H7 (cell line): ENCODE results near the gene SMPD4. TPM values are rescaled to one million over a fixed set of nuclear protein-coding genes. Genes with fewer than 3 reads are reported as not detected.
A peak's percentile ranks its signal among the peaks of the same experiment; 100 is the strongest.
"Not testable (repeated sequence)": the region's sequence is repeated elsewhere in the genome, so short reads cannot be mapped to it uniquely, and the experiment has no call there.

Experiments
- DNase-seq: peaks from one replicate; pipeline ENCODE4 v3.0.0; 2012
- H3K27me3 ChIP-seq: 2 replicates; pipeline ENCODE4 v1.6.0; 2011; ENCODE audit warnings: mild to moderate bottlenecking, low read length; ENCODE audit not compliant: control insufficient read depth, insufficient read depth
- H3K36me3 ChIP-seq: replicated peaks from 2 replicates; pipeline ENCODE4 v1.5.1; 2011; ENCODE audit warnings: low read length; ENCODE audit not compliant: control insufficient read depth, insufficient read depth
- H3K4me3 ChIP-seq: 2 replicates; pipeline ENCODE4 v1.5.1; 2011; ENCODE audit warnings: low read depth, mild to moderate bottlenecking, control low read depth, low read length, moderate library complexity; ENCODE audit not compliant: insufficient read depth
- total RNA-seq: library from RNA; depleted of rRNA; stranded (reverse); fragments of >200 nt; shearing (Covaris generic); gene quantifications from 2 replicates; pipeline ENCODE4 v1.2.3, GENCODE V29; 2014

The SMPD4 gene
- total RNA-seq, 1 experiment from 2014 or later = 68.8 TPM

DNA sequence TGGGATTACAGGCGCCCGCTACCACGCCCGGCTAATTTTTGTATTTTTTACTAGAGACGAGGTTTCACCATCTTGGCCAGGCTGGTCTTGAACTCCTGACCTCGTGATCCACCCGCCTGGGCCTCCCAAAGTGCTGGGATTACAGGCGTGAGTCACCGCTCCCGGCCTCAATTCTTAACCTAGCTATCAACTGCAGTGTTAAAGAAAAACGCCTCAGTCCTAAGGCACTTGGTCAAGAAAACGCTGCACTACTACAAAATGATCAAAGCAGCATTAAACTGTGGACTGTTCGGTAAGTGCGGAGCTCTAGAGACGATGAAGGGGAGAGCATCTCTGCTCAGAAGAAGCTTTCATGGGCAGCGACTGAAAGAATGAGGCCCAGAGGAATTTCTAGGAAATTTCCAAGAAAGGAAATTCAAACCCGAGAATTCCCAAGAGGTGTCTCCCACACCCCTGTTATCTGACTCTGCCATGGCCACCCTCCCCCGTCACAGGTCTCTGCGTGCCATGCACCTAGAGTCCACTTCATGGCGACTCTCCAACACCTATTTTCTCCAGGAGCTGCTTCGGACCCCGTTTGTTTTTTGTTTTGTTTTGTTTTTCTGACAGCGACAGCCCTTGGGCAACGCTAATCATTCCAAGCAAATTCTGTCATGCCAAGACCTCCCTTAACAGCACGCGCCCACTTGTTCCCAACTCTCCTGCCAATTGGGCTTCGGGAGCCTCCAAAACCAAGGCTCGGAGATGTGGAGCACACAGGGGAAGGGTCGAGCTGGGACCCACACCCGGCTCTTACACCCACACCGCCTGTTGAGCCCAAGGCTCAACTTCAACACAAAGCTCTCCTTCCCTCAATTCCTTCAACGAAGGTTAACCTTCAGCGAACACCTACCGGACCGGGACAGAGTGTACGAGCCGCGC is 738 bp downstream of the SMPD4 start:
- H3K27me3 ChIP-seq, H3K36me3 ChIP-seq: not testable (repeated sequence)
- DNase-seq = peak; percentile 22
- H3K4me3 ChIP-seq = peak overlapping the region; percentile 95

DNA sequence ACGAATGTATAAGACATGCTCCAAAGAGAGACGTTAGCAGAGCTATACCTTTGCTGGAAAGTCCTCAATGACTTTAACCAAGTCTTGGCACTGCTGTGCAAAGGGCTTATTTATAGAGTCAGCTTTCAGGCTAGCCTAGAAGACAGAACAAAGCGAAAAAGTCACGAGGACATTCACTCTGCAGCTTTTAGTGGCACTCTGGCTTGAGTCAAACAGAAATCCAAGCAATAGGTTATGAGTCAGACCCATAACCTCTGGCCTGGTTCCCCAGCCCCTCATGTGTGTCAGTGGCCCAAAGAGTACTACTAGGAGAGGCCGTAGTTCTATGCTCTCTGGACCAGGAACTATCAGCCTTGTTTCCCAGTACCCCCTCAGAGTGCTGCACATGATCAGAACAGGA is 6.5 kb downstream of the SMPD4 start:
- H3K36me3 ChIP-seq = peaks cover 13% of the 10 kb centered on the region
- not testable (repeated sequence) for DNase-seq

DNA sequence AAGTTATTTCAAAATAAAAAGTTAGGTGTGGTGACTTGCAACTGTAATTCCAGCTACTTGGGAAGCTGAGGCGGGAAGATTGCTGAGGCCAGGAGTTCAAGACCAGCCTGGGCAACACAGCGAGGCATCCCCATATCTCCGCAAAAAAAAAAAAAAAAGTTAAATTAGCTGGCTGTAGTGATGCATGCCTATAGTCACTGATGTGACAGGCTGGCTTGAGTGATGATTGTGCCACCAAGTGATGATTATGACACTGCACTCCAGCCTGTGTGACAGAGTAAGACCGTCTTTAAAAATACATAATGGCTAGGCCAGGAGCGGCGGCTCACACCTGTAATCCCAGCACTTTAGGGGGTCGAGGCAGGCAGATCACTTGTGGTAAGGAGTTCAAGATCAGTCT is 11.5 kb downstream of the SMPD4 start:
- Histone ChIP-seq H3K4me3 (no peak overlapping the region), H3K36me3 (peaks cover 24% of the 10 kb centered on the region), H3K27me3 (no peaks in the 10 kb centered on the region)
- no peak for DNase-seq

More for the DNA sequence above, 6.5 kb downstream of the SMPD4 start:
- not testable (repeated sequence) for H3K27me3 ChIP-seq, H3K4me3 ChIP-seq

DNA sequence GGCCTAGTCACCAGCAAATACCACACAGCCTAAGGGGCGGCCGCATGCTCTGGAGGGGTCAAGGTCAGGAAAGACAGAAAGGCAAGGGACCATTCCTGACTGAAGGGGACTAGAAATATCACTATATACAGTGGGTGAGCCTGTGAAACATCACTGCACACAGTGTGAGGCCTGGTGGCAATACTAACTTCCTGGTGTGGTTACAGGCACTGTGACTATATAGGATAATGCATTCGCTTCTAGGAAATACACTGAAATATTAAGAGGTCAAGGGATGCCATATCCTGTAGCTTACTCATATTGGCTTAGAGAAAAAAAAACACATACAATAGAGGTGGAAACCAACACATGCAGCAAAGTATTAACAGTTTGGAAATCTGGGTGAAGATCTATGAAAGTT is 12.2 kb downstream of the SMPD4 start:
- not testable (repeated sequence) for DNase-seq, H3K4me3 ChIP-seq, H3K27me3 ChIP-seq
- H3K36me3 ChIP-seq = peaks cover 23% of the 10 kb centered on the region

DNA sequence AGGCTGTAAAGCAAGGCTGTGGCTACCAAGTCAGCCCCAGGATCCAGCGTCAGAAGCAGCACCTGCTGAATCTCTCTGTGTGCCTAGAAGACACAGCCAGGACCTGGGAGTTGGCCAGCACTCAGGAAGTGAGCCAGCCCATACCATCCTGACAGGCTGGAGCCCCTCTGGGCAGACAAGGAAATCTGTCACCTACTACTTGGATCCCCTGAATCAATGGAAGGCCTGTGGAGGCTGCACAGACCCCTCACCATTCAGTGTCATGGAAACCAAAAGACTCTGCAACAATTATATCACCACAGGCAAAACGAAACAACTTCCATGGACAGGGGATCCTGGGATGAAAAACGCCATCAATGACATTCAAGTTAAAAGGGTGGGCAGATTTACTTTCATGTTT is 14.8 kb downstream of the SMPD4 start:
- not testable (repeated sequence) for H3K4me3 ChIP-seq, DNase-seq, H3K27me3 ChIP-seq
- peaks cover 21% of the 10 kb centered on the region for H3K36me3 ChIP-seq

DNA sequence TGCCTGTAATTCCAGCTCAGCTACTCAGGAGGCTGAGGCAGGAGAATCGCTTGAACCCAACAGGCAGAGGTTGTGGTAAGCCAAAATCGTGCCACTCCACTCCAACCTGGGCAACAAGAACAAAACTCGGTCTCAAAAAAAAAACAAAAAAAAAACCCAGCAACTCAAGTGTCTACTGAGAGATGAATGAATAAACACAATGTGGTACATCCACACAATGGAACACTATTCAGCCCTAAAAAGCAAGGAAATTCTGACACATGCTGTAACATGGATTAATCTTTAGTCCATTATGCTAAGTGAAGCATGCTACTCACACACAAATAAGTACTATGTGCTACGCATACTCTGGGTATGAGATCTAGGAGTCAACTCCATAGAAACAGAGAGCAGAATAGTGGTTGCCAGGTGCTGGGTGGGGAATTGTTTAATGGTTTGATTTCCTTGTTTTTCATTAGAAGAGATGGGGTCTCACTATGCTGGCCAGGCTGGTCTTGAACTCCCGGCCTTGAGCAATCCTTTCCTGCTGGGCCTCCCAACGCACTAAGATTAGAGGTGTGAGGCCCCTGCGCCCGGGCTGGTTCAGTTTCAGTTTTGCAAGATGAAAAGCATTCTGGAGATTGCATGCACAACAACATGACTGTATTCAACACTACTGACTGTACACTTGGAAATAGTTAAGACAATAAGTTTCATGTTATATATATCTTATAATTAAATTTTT is 15.9 kb downstream of the SMPD4 start:
- no peak for DNase-seq
- Histone ChIP-seq H3K4me3 (no peak overlapping the region), H3K27me3 (no peaks in the 10 kb centered on the region), H3K36me3 (peaks cover 20% of the 10 kb centered on the region)

DNA sequence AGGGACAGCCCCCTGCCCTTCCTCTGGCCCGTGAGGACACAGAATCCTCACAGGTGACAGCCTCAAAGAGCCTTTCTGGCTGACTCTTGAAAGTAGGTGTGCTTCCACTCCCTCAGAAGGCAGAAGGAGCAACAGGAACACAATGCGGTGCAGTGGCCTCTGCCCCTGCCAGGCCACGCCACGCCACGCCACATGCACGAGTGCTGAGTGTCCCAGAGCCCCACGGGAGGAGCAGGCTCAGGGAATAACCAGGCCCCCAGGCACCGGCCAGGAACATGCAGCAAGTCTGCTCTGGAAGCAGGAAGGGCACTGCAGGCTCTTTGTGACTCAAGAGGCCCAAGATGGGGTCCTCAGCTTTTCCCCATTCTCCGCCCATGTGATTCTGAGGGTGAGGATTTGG is 18.4 kb downstream of the SMPD4 start:
- Histone ChIP-seq H3K27me3 (no peaks in the 10 kb centered on the region), H3K4me3 (no peak overlapping the region), H3K36me3 (peaks cover 18% of the 10 kb centered on the region)
- DNase-seq = peak; percentile 13

DNA sequence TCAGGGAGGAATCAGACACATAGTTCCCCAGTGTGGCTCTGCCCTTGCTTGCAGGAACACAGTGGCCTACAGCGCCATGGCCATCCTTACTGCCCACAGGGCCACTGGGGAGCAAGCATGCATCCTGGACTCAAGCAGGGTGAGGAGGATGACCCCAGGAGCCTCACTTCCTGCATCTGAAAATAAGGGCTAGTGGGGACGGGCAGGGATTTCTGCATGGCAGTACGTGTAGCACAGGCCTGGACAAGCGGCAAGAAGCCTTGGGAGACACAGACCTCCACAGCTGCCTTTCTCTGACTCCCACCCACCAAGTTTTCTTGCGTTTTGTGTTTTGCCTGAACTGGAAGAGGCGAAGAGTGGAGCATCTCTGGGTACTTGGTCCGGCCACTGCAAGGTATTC is 18.9 kb downstream of the SMPD4 start:
- H3K36me3 ChIP-seq = peaks cover 14% of the 10 kb centered on the region
- DNase-seq = peak; percentile 8
- not testable (repeated sequence) for H3K4me3 ChIP-seq, H3K27me3 ChIP-seq

DNA sequence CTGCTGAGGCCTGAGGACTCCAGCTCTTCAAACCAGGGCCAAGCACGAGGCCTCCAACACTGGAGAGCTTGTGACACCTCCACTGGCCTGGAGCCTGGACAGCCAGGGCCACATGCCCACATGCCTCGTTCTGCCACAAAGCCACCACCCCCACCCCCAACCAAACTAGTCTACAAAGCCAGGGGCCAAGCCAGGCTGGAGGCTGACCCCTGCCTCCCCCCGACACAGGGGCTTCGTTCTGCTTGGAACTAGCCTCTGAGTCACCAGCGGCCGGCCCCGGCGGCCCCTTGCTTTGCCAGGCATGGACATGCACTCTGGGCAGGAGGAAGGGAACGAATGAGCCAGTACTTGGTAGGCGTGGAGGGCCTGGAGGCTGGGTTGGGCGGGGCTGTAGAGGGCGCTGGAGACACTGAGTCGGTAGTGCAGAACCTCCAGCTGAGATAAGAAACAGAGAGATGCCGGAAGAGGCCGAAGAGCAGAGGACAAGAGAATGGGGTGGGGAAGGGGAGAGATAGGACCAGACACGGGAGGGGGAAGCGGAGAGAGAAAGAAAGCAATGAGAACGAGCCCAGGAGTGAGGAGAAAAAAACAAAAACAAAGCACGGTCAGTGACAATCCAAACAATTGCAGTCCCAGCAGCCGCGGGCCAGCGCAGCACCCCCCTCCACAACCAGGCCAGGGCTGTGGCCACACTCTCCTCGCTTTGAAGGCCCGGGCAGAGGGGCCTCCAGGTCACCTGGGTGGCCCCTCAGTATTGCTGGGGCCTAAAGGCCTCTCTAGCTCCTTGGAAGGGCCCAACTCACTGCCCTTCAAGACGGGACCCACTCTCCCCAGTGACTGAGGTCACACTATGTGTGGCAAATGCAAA is 20.3 kb downstream of the SMPD4 start:
- H3K36me3 ChIP-seq, H3K4me3 ChIP-seq, H3K27me3 ChIP-seq: not testable (repeated sequence)
- peak; percentile 52 for DNase-seq

DNA sequence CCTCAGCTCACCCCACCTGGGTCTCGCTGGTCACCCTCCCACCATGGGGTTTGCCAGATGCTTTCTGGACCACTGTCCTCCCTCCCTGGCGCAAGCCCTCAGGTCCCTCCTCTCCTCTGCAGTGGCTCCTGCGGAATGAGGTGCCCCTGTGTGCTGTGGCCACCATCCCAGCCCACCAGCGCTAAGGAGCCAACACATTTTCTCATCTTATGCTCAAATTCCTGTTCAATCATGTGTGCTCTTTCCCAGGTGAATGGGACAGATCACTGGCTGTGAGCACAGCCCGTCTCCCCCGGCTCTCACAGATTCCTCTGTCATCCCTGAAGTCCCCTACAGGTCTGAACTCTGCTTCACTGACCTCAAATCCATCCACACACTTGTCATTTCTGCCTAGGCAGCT is 21.3 kb downstream of the SMPD4 start:
- Histone ChIP-seq H3K27me3 (no peaks in the 10 kb centered on the region), H3K4me3 (no peak overlapping the region), H3K36me3 (peaks cover 9% of the 10 kb centered on the region)
- peak; percentile 11 for DNase-seq

DNA sequence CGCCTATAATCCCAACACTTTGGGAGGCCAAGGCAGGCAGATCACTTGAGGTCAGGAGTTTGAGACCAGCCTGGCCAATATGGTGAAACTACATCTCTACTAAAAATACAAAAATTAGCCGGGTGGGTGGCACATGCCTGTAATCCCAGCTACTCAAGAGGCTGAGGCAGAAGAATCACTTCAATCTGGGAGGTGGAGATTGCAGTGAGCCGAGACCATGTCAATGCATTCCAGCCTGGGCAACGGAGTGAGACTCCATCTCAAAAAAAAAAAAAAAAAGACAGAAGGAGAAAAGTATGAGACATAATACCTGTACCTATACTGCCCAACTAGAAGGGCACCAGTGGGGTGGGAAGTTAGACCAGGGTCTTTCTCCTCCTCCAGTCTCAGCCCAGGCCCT is 22.0 kb downstream of the SMPD4 start:
- H3K27me3 ChIP-seq, H3K4me3 ChIP-seq, DNase-seq: not testable (repeated sequence)
- H3K36me3 ChIP-seq = peaks cover 11% of the 10 kb centered on the region

DNA sequence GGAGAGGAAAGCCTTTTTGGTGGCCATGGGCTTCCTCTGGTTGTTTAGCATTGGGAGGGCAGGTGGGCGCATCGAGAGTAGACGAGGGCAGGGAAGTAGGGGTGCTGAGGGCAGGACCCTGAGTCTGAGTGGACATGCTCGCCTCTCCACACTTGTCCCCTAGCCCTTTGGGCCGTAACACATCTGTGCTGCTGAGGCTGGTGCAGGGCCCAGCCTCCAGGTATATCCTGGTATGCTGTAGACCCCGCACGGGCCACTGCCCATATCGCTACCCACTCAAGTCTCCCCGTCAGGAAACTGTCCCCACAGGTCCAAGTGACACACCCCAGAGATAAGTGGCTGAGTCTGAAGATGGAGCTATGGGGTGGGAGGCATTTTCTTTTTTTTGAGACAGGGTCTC is 22.8 kb downstream of the SMPD4 start:
- H3K27me3 ChIP-seq = no peaks in the 10 kb centered on the region
- DNase-seq = no peak
- H3K36me3 ChIP-seq = peaks cover 6% of the 10 kb centered on the region
- no peak overlapping the region for H3K4me3 ChIP-seq

DNA sequence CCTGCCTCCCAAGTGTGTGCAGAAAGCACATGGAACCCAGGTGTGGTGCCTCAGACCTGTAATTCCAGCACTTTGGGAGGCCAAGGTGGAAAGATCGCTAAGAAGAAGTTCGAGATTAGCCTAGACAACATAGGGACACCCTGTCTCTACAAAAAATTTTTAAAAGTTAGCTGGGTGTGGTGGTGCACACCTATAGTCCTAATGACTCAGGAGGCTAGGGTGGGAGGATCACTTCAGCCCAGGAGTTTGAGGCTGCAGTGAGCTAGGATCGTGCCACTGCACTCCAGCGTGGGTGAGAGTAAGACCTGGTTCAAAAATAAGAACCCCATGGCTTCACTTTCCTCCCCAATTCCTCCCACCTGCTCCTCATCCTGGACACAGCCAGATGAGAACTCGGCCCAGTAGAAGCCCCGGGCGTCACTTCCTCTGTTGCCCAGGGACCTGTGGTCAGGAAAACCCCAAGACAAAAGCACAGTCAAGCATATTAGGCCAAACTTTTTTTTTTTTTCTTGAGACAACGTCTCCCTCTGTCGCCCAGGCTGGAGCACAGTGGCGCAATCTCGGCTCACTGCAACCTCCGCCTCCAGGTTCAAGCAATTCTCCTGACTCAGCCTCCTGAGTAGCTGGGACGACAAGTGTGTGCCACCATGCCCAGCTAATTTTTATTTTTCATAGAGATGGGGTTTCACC is 23.4 kb downstream of the SMPD4 start:
- H3K4me3 ChIP-seq, H3K27me3 ChIP-seq, DNase-seq, H3K36me3 ChIP-seq: not testable (repeated sequence)

DNA sequence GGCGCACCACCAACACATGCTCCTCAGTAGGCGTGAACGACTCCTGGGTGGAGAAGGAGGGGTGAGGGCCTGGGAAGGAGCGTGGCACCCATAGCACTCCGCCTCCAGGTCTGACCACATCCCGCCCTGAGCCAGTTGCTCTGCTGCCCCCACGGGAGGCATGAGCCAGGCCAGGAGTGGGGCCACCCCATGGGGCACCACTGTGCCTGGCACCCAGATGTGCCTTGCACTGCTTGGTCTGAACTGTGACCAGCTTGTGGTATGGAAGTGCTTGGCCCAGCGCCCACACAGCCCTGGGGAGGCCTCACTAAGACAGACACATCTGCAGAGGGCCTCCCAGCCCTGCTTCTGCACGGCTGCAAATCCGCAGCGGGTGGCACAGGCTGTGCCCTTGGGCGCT is 24.0 kb downstream of the SMPD4 start:
- not testable (repeated sequence) for H3K4me3 ChIP-seq, H3K36me3 ChIP-seq, H3K27me3 ChIP-seq
- DNase-seq = peak; percentile 33
